Heart left ventricle (tissue), 13 donors: Measurements from ENCODE around the gene LAMTOR2.

Experiments
- CTCF ChIP-seq, 12 donors: fragments of 200-600 bp; sonication (generic) in 4 of 12; IDR thresholded peaks; one replicate each; pipeline versions ENCODE4 v1.5.0 to v1.8.0; 2018 to 2022; ENCODE audit warnings: antibody characterized with exemption in 12 of 12, mild to moderate bottlenecking in 5 of 12
- POLR2A ChIP-seq, 2 donors: fragments of 450-650 bp; IDR thresholded peaks; one replicate each; pipeline ENCODE4 v1.6.1; 2017; ENCODE audit warnings: antibody characterized with exemption in 2 of 2, mild to moderate bottlenecking in 2 of 2, moderate library complexity in 2 of 2
- donor health status: ischemic (EF 13 %, LVEDD 7.1; RV severe dilation, severe dysfunction).
- donor health status: DM: no; HTN: yes; CAD: no.
- donor health status: DM: no; HTN: no; CAD: no.
- donor health status: ischemic (EF 25% LVEDD 6.9; RV normal size, moderate dysfunction).
- donor health status: ischemic (EF 25% LVEDD 5.7; RV mildly dilated, moderate dysfunction).
- donor health status: ischemic (EF 35%, LVEDD 5.7; RV mildly dilated, moderate dysfunction).
- donor health status: nonischemic (EF 11% LVEDD 7.7; RV severe dilation, severe dysfunction).
- donor health status: DM: yes; HTN: yes; CAD: no.
- donor health status: PGD.
- donor health status: ischemic (EF 29% LVEDD 5.4; RV normal size, mild dysfunction).
- donor health status: nonischemic (EF 23%, LVEDD 6.1; RV moderate dilation, normal function).

GRCh38 chr1:156065212-156065611, 10.6 kb downstream of the LAMTOR2 start:
- TF ChIP-seq CTCF (IDR thresholded peaks at IDR 0.05) (no peak), POLR2A (IDR thresholded peaks at IDR 0.05) (no peak)
